Upper lobe of right lung (tissue), 1 donor: ENCODE measurements around the gene TBC1D9. TPM values are rescaled to one million over a fixed set of nuclear protein-coding genes. Genes with fewer than 3 reads are reported as not detected.
A peak's percentile ranks its signal among the peaks of the same experiment; 100 is the strongest.

Source experiments
- ATAC-seq: fragments of 200-7000 bp; cut with Tn5 transposase; one replicate; pipeline ENCODE4 v1.9.1; 2020; ENCODE audit warnings: mild to moderate bottlenecking, moderate library complexity
- DNase-seq: peaks from one replicate; pipeline ENCODE4 v3.0.0-alpha.2; 2020
- H3K27ac ChIP-seq: fragments of 200-600 bp; one replicate; pipeline ENCODE4 v1.8.0; 2022
- H3K27me3 ChIP-seq: fragments of 200-600 bp; one replicate; pipeline ENCODE4 v1.8.0; 2022; ENCODE audit warnings: mild to moderate bottlenecking
- H3K36me3 ChIP-seq: fragments of 200-600 bp; one replicate; pipeline ENCODE4 v1.8.0; 2022
- H3K4me1 ChIP-seq: fragments of 200-600 bp; one replicate; pipeline ENCODE4 v1.8.0; 2022
- H3K4me3 ChIP-seq: fragments of 200-600 bp; one replicate; pipeline ENCODE4 v1.8.0; 2022; ENCODE audit warnings: mild to moderate bottlenecking
- H3K9me3 ChIP-seq: fragments of 200-600 bp; one replicate; pipeline ENCODE4 v1.8.0; 2022
- intact Hi-C: fragments of 100-400 bp; cut with DNase I; formaldehyde crosslinking; loops from one replicate; pipeline ENCODE4 v1.11.0; 2022
- total RNA-seq: library from RNA; stranded (reverse); fragmentation: NEBNext Ultra II Directional; extraction: Animal tissue kit (Norgen Biotek cat#: 25700); gene quantifications from one replicate; pipeline ENCODE4 v1.2.1, GENCODE V29; 2021
- TF ChIP-seq, protein P1 (sequence below): fragments of 200-600 bp; IDR thresholded peaks from one replicate; pipeline ENCODE4 v1.8.0; 2022; ENCODE audit warnings: antibody characterized with exemption
- donor health status: DM: no; HTN: yes; CAD: no; lungs with severe emphysema.

TBC1D9 gene
- total RNA-seq, 1 donor from 2014 or later, result 39.5 TPM

- TF ChIP-seq, protein P1, sequence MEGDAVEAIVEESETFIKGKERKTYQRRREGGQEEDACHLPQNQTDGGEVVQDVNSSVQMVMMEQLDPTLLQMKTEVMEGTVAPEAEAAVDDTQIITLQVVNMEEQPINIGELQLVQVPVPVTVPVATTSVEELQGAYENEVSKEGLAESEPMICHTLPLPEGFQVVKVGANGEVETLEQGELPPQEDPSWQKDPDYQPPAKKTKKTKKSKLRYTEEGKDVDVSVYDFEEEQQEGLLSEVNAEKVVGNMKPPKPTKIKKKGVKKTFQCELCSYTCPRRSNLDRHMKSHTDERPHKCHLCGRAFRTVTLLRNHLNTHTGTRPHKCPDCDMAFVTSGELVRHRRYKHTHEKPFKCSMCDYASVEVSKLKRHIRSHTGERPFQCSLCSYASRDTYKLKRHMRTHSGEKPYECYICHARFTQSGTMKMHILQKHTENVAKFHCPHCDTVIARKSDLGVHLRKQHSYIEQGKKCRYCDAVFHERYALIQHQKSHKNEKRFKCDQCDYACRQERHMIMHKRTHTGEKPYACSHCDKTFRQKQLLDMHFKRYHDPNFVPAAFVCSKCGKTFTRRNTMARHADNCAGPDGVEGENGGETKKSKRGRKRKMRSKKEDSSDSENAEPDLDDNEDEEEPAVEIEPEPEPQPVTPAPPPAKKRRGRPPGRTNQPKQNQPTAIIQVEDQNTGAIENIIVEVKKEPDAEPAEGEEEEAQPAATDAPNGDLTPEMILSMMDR, result no peak
- ATAC-seq (no peak), DNase-seq (no peak)
- Histone ChIP-seq H3K9me3 (no peaks in the 10 kb centered on the region), H3K27ac (no peak overlapping the region), H3K4me1 (peaks cover 29% of the 10 kb centered on the region), H3K4me3 (no peak overlapping the region), H3K27me3 (no peaks in the 10 kb centered on the region), H3K36me3 (peaks cover 9% of the 10 kb centered on the region)
- intact Hi-C loops, result no loop called here
These were observed 66.1 kb downstream of the TBC1D9 start for GRCh38 chr4:140690093-140690492.

DNA sequence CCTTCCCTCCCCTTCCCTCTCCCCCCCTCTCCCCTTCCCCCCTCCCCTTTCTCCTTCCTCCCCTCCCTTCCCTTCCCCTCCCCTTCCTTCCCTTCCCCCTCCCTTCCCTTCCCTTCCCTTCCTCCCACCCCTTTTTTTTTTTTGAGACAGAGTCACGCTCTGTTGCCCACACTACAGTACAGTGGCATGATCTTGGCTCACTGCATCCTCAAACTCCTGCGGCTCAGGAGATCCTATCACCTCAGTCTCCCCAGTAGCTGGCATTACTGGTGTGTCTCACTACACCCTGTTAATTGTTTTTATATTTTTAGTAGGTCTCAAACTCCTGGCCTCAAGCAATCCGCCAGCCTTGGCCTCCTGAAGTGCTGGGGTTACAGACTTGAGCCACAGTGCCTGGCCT is 66.6 kb downstream of the TBC1D9 start:
- H3K4me3 ChIP-seq, result no peak overlapping the region
- no peaks in the 10 kb centered on the region for H3K9me3 ChIP-seq
- intact Hi-C loops, result no loop called here
- H3K27ac ChIP-seq, result no peak overlapping the region
- H3K4me1 ChIP-seq, result peaks cover 29% of the 10 kb centered on the region
- H3K27me3 ChIP-seq, result no peaks in the 10 kb centered on the region
- peak; percentile 52 for ATAC-seq
- DNase-seq, result no peak
- H3K36me3 ChIP-seq, result peaks cover 9% of the 10 kb centered on the region
- TF ChIP-seq, protein P1, result no peak

DNA sequence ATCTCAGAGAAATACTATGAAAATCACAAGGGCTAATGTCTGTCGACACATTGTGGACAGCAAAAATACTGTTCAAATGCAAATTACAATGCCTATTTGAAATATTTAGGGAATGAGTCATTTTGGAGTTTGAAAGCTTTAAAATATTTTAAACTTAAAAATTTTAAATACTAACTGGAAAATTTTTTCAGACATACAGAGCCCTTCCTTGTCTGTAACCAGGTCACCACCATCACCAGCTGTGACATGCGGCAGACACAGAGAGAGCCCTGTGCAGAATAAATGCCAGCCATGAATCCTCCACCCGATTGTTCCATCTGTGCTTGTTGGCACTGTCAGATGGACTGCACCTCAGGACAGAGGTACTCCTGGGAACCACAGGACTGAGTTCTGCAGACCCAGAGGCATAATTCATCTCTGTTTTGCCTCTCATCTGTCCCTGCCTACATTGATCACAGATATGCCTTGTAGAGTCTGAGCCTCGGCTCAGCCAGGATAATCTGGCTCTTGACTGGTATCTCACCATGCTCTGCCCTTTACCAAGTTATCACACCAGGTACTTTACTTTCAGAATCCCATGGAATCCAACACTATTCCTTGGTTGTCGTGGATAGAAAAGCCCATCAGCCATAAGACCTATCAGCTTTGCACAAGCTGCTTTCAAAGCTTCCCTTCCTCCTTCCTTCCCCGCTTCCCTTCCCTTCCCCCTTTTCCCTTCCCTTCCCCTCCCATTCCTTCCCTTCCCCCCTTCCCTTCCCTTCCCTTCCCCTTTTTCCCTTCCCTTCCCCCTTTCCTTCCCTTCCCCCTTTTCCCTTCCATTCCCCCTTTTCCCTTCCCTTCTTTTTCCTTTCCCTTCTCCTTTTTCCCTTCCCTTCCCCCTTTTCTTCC is 67.2 kb downstream of the TBC1D9 start:
- intact Hi-C loops, result no loop called here
- H3K4me1 ChIP-seq, result peaks cover 29% of the 10 kb centered on the region
- no peaks in the 10 kb centered on the region for H3K27me3 ChIP-seq
- H3K4me3 ChIP-seq, result no peak overlapping the region
- ATAC-seq (no peak), DNase-seq (no peak)
- H3K36me3 ChIP-seq, result peaks cover 9% of the 10 kb centered on the region
- H3K27ac ChIP-seq, result no peak overlapping the region
- no peaks in the 10 kb centered on the region for H3K9me3 ChIP-seq
- TF ChIP-seq, protein P1, result no peak

- no peak overlapping the region for H3K27ac ChIP-seq
- DNase-seq, result no peak
These were observed 69.4 kb downstream of the TBC1D9 start for GRCh38 chr4:140686796-140687195.

DNA sequence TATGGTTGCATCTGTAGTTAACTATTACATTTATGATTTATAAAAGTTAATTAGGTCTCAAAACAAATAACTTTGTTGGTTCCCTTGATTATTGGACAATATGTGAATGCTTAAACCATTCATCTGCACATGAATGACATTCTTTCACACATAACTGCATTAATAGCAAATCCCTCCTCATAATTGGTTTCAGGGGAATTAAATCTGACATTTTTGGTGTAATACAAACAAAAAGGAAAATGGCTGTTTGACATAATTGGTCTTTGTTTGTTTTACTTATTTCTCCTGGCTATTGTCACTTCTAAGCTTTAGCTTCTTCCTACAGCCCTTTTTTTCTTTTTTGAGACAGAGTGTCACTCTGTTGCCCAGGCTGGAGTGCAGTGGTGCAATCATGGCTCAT is 71.9 kb downstream of the TBC1D9 start:
- TF ChIP-seq, protein P1, result no peak
- DNase-seq (no peak), ATAC-seq (no peak)
- no peak overlapping the region for H3K4me3 ChIP-seq
- no peaks in the 10 kb centered on the region for H3K9me3 ChIP-seq
- H3K27ac ChIP-seq, result no peak overlapping the region
- no peaks in the 10 kb centered on the region for H3K27me3 ChIP-seq
- peaks cover 11% of the 10 kb centered on the region for H3K36me3 ChIP-seq
- intact Hi-C loops, result no loop called here
- peaks cover 4% of the 10 kb centered on the region for H3K4me1 ChIP-seq

More at GRCh38 chr4:140686796-140687195, 69.4 kb downstream of the TBC1D9 start:
- TF ChIP-seq, protein P1, result no peak
- Histone ChIP-seq H3K4me1 (peaks cover 15% of the 10 kb centered on the region), H3K9me3 (no peaks in the 10 kb centered on the region), H3K27me3 (no peaks in the 10 kb centered on the region), H3K36me3 (peaks cover 9% of the 10 kb centered on the region), H3K4me3 (no peak overlapping the region)
- no peak for ATAC-seq
- intact Hi-C loops, result no loop called here
